Subcutaneous adipose tissue (tissue), 4 donors: ENCODE results near the gene GSDMA. TPM values are rescaled to one million over a fixed set of nuclear protein-coding genes. Genes with fewer than 3 reads are reported as not detected.

Experiments
- small RNA-seq: library from RNA; depleted of rRNA; stranded (forward); fragments of <200 nt; gene quantifications from one replicate; pipeline ENCODE3, GENCODE V24; 2016
- total RNA-seq, 4 donors: library from RNA; depleted of rRNA; stranded (reverse); fragments of >200 nt; gene quantifications; one replicate each; pipeline ENCODE4 v1.1.0, GENCODE V29; 2016
- TF ChIP-seq, protein P1 (sequence below): fragments of 450-650 bp; IDR thresholded peaks from one replicate; pipeline ENCODE4 v1.5.1; 2016; ENCODE audit warnings: low read depth, mild to moderate bottlenecking, control low read depth, antibody characterized with exemption, moderate library complexity

The GSDMA gene
- total RNA-seq, 4 donors from 2014 or later = 1.3 to 9.0 (median 7.1) TPM; not detected in 1

- TF ChIP-seq, protein P1, sequence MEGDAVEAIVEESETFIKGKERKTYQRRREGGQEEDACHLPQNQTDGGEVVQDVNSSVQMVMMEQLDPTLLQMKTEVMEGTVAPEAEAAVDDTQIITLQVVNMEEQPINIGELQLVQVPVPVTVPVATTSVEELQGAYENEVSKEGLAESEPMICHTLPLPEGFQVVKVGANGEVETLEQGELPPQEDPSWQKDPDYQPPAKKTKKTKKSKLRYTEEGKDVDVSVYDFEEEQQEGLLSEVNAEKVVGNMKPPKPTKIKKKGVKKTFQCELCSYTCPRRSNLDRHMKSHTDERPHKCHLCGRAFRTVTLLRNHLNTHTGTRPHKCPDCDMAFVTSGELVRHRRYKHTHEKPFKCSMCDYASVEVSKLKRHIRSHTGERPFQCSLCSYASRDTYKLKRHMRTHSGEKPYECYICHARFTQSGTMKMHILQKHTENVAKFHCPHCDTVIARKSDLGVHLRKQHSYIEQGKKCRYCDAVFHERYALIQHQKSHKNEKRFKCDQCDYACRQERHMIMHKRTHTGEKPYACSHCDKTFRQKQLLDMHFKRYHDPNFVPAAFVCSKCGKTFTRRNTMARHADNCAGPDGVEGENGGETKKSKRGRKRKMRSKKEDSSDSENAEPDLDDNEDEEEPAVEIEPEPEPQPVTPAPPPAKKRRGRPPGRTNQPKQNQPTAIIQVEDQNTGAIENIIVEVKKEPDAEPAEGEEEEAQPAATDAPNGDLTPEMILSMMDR = no peak
Measured at GRCh38 chr17:40023590-40024292, 60.9 kb downstream of the GSDMA start.

- TF ChIP-seq, protein P1 = no peak
Measured at GRCh38 chr17:40024901-40025300, 62.1 kb downstream of the GSDMA start.

GRCh38 chr17:40025559-40025958 lies 62.8 kb downstream of the GSDMA start:
- TF ChIP-seq, protein P1 = no peak

GRCh38 chr17:40025991-40026815 lies 63.4 kb downstream of the GSDMA start:
- TF ChIP-seq, protein P1 = no peak

GRCh38 chr17:40026816-40027613 lies 64.2 kb downstream of the GSDMA start:
- TF ChIP-seq, protein P1 = no peak

Small RNA genes lying within 50 kb of the gene (small RNA-seq; reads per million reads assigned to genes)
- 1,503 reads per million, percentile 99 among the genes with 10 or more reads in this experiment for gene SNORD124

Other genes starting within 250 kb of the GSDMA start
- 10 to 100 TPM; 32.4 to 52.7 (median 46.4) TPM for gene MIEN1, start 232.5 kb upstream of the GSDMA start, total RNA-seq
- gene GRB7, start 225.1 kb upstream of the GSDMA start, total RNA-seq = under 1 TPM in 1 of 4 donors, not detected in 3; 0.44 TPM
- gene IKZF3, start 98.7 kb upstream of the GSDMA start, total RNA-seq = 1 to 10 TPM in 3 of 4 donors, under 1 TPM in 1; 0.98 to 1.9 (median 1.4) TPM
- gene ZPBP2, start 94.8 kb upstream of the GSDMA start, total RNA-seq = not detected
- gene GSDMB, start 44.4 kb upstream of the GSDMA start, total RNA-seq = 10 to 100 TPM; 15.2 to 80.4 (median 24.3) TPM
- gene ORMDL3, start 35.4 kb upstream of the GSDMA start, total RNA-seq = 100 to 1,000 TPM; 145 to 419 (median 200) TPM
- not detected for gene LRRC3C, start 35.3 kb upstream of the GSDMA start, total RNA-seq
- 10 to 100 TPM; 52.2 to 86.8 (median 68.2) TPM for gene PSMD3, start 17.8 kb downstream of the GSDMA start, total RNA-seq
- not detected for gene CSF3, start 52.4 kb downstream of the GSDMA start, total RNA-seq
- 10 to 100 TPM; 47.6 to 75.5 (median 63.0) TPM for gene MED24, start 91.4 kb downstream of the GSDMA start, total RNA-seq
- 10 to 100 TPM; 35.7 to 81.2 (median 47.1) TPM for gene THRA, start 100.0 kb downstream of the GSDMA start, total RNA-seq
- 10 to 100 TPM in 2 of 4 donors, 1 to 10 TPM in 2; 4.2 to 16.0 (median 12.7) TPM for gene NR1D1, start 137.6 kb downstream of the GSDMA start, total RNA-seq
- gene MSL1, start 159.0 kb downstream of the GSDMA start, total RNA-seq = 10 to 100 TPM; 42.0 to 87.6 (median 61.7) TPM
- gene CASC3, start 177.5 kb downstream of the GSDMA start, total RNA-seq = 10 to 100 TPM; 37.4 to 81.4 (median 71.8) TPM
- gene RAPGEFL1, start 214.5 kb downstream of the GSDMA start, total RNA-seq = 1 to 10 TPM; 2.4 to 7.3 (median 5.2) TPM